Cardiac fibroblast (primary cell): ENCODE results near the gene RNU4-1.
"Not testable (repeated sequence)": the region's sequence is repeated elsewhere in the genome, so short reads cannot be mapped to it uniquely, and the experiment has no call there.

Experiments
- DNase-seq, 2 donors: peaks; one replicate each; pipeline versions ENCODE4 v3.0.0 to v3.0.0-alpha.2; 2010; ENCODE audit warnings: low read depth in 2 of 2
- H3K4me3 ChIP-seq, 2 donors: replicated peaks in 1 of 2; 1 replicate in 1 of 2; 2 replicates in 1 of 2; pipeline ENCODE4 v1.5.1; 2011; ENCODE audit warnings: low read depth in 2 of 2, low read length in 2 of 2, mild to moderate bottlenecking in 2 of 2, moderate library complexity in 1 of 2
- TF ChIP-seq, protein P1 (sequence below): IDR thresholded peaks from one replicate; pipeline ENCODE4 v1.5.1; 2011; ENCODE audit warnings: low read depth, mild to moderate bottlenecking, low read length, inconsistent platforms

RNU4-1 gene

DNA sequence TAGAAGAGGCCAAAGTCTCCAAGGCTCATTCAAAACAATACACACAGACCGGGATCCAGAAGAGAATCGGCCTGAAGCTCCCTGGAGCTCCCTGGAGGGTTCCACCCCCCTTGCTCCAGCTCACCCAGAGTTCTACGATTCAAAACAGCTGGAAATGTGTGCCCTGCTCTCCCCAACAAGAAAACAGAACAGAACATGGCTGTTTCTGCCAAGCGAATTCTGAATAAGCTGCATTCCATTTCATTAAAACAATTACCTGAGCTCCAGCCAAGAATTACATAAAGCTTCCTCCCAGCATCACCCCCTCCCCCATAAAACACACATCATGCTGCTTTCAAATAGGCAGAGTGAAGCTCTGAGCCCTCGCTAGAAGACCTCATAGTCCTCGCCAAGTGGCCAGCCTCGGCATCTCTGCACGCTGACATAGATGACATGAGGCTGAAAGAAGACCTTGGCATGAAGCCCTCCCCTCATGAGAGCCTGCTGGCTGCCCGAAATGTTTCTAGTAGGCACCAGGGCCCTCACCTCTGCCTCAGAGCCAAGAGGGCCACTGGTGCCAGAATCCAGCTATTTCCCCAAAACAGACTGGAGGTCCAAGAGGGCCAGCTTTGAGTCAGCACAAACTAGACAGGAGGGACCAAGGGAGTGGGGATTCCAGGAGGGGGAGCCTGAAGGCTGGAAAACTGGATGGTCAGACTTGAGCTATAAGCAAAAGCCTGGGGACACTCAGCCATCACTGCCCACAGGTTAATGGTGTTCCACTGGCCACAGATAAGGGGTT lies 35.8 kb downstream of the RNU4-1 start:
- peak; percentile 97 to 98 for DNase-seq
- H3K4me3 ChIP-seq, result peak overlapping the region in 1 of 2 donors; percentile 14

DNA sequence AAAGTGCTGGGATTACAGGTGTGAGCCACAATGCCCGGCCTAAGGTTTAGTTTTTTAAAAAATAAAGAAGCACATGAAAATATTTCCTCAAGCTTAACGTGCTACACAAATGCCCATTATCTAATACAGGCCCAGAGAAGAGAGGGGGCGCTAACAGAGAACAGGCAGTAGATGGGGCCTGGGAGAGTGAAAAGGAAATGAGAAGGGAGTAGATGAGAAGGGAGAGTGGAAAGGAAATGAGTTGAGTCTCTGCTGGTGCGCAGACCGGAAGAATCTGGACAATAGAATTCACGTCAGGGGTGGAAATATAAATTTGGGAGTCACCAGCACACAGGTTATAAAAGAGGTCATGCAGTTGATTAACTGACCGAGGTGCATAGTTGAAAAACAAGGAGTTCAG lies 38.2 kb downstream of the RNU4-1 start:
- H3K4me3 ChIP-seq, result no peak overlapping the region
- TF ChIP-seq, protein P1, sequence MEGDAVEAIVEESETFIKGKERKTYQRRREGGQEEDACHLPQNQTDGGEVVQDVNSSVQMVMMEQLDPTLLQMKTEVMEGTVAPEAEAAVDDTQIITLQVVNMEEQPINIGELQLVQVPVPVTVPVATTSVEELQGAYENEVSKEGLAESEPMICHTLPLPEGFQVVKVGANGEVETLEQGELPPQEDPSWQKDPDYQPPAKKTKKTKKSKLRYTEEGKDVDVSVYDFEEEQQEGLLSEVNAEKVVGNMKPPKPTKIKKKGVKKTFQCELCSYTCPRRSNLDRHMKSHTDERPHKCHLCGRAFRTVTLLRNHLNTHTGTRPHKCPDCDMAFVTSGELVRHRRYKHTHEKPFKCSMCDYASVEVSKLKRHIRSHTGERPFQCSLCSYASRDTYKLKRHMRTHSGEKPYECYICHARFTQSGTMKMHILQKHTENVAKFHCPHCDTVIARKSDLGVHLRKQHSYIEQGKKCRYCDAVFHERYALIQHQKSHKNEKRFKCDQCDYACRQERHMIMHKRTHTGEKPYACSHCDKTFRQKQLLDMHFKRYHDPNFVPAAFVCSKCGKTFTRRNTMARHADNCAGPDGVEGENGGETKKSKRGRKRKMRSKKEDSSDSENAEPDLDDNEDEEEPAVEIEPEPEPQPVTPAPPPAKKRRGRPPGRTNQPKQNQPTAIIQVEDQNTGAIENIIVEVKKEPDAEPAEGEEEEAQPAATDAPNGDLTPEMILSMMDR, result peak; percentile 22
- DNase-seq, result peak in 1 of 2 donors; percentile 59

More for the DNA sequence above, 35.8 kb downstream of the RNU4-1 start:
- TF ChIP-seq, protein P1, result peak; percentile 25

DNA sequence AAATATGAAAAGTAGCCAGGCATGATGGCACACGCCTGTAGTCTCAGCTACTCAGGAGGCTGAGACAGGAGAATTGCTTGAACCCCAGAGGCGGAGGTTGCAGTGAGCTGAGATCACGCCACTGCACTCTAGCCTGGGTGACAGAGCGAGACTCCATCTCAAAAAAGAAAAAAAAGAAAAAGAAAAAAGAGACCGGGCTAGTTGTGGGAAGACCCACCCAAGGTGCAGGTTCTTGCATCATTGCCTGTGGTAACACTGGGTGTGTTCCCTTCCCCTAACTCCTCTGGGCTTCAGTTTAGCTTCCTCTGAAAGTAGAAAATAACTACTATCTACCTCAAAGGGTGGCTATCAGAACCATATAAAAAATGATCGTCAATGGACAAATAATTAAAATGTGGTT lies 39.7 kb downstream of the RNU4-1 start:
- DNase-seq, H3K4me3 ChIP-seq: not testable (repeated sequence)

DNA sequence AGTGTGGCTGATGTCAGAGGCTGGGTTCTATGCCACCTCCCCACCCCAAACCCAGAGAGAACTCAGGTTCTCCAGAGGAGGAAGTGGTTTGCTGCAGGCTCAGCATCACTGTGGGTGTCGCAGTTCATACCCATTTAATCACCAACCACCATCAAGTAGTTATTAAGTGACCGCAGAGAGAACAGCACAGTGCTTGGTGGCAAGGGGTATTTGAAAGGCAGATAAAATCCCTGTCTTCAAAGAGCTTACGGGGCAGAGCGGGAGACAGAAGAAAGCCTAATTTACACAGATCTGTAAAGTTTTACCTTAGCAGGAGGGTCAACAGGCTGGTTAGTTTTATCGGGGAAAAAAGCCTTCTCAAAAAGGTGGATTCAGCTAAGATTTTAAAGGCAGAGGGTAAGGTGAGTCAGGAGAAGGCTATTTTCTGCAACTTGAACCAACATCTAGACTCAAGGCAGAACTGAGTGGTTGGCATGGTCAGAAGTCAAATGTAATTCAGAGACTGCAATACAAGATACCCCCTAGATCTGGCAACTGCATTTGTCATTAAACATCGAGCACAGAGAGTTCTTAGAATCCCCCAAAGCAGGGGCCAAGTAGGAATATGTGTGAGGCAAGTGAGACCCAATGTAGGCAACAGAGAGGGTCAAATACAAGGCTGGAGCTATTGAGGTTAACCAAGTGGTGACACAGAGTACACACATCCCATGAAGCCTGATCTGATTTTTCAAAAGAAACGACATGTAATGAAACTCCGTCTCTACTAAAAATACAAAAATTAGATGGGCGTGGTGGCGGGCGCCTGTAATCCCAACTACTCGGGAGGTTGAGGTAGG lies 40.7 kb downstream of the RNU4-1 start:
- no peak overlapping the region for H3K4me3 ChIP-seq
- no peak for DNase-seq
- TF ChIP-seq, protein P1, result no peak

DNA sequence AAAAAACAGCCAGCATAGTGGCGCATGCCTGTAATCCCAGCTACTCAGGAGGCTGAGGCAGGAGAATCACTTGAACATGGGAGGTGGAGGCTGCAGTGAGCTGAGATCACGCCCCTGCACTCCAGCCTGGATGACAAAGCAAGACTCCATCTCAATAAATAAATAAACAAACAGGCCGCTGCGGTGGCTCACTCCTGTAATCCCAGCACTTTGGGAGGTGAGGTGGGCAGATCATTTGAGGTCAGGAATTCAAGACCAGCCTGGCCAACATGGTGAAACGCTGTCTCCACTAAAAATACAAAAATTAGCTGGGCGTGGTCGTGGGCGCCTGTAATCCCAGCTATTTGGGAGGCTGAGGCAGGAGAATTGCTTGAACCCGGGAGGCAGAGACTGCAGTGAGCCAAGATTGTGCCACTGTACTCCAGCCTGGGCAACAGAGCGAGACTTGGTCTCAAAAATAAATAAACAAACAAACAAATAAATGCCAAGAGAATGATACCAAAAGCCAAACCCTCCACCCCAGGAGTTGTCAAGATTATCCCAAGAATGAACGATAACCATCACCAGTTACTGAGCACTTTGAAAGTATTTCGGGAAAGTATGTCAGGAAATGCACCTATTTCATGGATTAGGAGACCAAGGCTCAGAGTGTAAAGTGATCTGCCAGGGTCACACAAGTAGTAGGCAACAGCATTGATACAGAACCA lies 41.5 kb downstream of the RNU4-1 start:
- not testable (repeated sequence) for H3K4me3 ChIP-seq, DNase-seq

DNA sequence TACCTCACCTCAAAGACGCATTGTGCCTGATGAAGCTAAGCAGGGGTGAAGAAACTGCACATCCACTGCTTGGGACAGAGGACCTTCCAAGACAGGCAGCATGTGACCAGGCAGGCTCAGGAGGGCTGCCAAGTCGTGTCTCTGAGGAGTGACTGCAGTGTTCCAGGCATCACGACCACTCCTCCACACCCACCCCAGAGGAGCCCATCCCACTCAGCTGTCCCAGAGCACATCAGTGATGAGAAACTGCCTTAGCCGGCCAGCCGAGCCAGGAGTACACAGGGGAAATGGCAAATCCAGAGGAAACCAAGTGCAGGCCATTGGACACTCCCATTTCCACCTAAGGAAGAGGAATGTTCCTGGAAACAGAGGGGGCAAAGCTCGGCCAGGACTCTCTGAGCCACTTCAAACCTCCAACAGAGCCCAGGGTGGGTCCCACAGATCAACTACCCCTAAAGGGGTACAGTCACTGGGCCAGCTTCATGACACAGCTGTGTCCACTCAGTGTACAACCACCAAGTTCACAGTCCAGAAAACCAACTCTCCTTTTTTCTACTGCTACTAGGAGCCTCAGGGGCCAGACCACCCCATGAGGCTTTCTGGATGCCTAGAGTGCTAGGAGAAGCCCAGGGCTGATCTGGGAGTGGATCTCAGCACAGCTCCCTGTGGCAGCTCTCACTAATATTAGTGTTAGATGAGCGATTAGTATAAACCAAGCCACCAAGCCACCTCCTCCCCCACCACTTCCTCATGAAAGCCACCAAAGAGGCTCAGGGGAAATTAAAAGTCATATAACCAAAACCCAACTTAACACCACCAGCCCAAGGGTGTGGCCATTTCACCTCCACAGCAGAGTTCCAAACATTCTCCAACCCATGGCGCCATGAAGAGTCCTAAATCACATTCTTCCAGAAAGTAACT lies 42.9 kb downstream of the RNU4-1 start:
- TF ChIP-seq, protein P1, result no peak
- no peak overlapping the region for H3K4me3 ChIP-seq
- peak; percentile 43 to 59 for DNase-seq

DNA sequence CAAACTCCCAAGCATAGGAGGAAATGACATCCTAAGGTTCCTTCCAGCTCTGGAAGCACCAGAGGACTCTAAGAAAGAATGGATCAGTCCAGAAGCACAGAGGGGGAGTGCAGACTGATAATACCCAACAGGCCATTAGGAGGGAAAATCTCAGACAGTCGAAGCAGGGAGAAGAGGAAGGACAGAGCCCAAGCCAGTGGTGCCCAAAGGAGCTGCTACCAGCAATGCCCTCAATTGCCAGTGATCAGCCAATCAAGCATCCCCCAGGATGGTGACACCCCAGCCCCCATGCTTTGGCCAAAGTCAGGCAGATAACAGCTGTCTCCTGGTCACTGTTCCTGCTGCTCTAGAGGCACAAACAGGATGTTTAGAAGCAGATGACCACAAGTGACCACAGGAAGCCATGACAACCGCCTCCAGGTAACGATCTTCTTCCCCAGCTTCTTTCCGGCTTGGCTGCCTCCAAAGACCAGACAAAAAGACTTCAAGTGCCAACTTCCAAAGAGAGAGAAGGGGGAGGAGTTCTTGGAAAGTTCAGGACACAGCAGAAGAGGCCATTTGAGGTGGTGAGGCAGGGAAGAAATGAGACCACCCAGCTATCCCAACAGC lies 43.7 kb downstream of the RNU4-1 start:
- H3K4me3 ChIP-seq, result peak overlapping the region in 1 of 2 donors; percentile 9
- no peak for DNase-seq
- TF ChIP-seq, protein P1, result no peak
